Hepatocyte (in vitro differentiated cells): Measurements from ENCODE around the gene TSPAN31.

Experiments used
- CTCF ChIP-seq: fragments of 200-600 bp; sonication (generic); IDR thresholded peaks from 2 replicates; pipeline ENCODE4 v1.5.1; 2016; ENCODE audit warnings: antibody characterized with exemption, mild to moderate bottlenecking; ENCODE audit not compliant: poor library complexity
- EZH2 ChIP-seq: fragments of 200-600 bp; sonication (generic); IDR thresholded peaks from 2 replicates; pipeline ENCODE4 v1.6.1; 2016; ENCODE audit warnings: antibody characterized with exemption, mild to moderate bottlenecking, borderline replicate concordance
- EZH2phosphoT487 ChIP-seq: fragments of 200-600 bp; sonication (generic); IDR thresholded peaks from one replicate; pipeline ENCODE4 v1.6.1; 2018; ENCODE audit warnings: antibody characterized with exemption, mild to moderate bottlenecking, low read depth, moderate library complexity; ENCODE audit not compliant: unreplicated experiment, severe bottlenecking

GRCh38 chr12:57758552-57759359 lies 13.9 kb downstream of the TSPAN31 start:
- no peak for TF ChIP-seq CTCF
- no peak for TF ChIP-seq EZH2
- TF ChIP-seq EZH2phosphoT487, result no peak
